ENCODE measurements around the gene STK24.

DNA sequence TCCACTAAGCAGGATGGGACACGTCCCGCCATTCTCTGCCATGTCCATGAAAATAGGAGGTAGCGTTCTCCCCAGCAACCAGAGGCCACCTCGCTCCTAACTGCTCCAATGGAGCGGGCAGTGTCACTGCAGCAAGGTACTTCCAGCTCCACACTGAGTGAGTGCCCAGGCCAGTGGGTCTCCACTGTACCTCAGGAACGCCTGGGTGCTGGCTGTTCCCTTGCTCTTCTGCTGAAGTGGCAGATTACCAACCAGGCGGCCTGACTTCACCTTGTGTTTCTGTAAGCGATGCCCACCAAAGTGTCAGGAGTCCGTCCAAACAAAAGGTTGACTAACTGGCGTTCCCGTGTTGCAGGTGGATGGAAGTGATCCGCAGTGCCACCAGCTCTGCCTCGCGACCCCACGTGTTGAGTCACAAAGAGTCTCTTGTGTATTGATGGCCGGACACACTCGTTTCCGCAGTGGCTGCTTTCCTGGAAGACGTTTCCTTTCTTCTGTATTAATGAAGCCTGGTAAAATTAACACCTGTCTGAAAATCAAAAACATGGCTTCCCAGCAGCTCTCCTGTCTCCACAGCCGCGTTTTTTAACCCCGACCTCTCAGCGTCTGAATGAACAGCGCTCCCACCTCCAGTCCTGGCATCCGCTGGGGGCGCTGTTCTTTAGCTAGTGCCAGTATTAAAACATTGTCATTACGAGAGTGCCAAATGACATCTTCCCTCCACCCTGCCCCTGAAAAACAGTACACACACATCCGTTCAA lies 128.8 kb downstream of the STK24 start:
- TF ChIP-seq EZH2 (IDR thresholded peaks at IDR 0.05) (no peak), POLR2AphosphoS5 (IDR thresholded peaks at IDR 0.05; ENCODE audit: borderline replicate concordance, low read depth, low read length) (no peak), FOXP2 (optimal IDR thresholded peaks at IDR 0.05; ENCODE audit: control extremely low read depth, extremely low read length, insufficient read depth) (no peak)
